ENCODE results near the gene GCC2. TPM values are rescaled to one million over a fixed set of nuclear protein-coding genes. Genes with fewer than 3 reads are reported as not detected.

Gene GCC2
- total and polyA plus RNA-seq, 9 of the 15 experiments (the other 6 are each of a cell fraction or from before 2014, with no cell fraction given): 11.4 to 35.7 (median 19.9) TPM

DNA sequence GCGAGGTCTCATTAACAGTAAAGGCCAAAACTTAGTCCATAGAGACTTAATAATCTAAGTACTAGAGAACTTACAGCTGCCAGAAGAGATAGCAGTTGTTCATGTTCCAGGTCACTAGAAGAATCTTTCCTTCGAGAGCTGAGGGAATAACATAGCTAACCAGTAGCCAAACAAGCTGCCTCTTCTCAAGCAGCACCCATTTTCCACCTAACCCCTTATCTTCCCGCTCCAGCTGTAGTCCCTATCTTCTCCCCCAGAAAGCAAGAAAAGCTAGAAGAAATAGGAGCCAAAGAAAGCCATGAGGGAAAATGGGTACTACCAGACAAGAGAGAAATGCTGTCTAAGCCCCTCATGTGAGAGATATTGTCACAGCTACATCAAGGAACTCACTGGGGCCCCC, 47.2 kb upstream of the GCC2 start (continued):
- TF ChIP-seq PKNOX1 (IDR thresholded peaks at IDR 0.05): no peak
- no peak for TF ChIP-seq FUS (optimal IDR thresholded peaks at IDR 0.05; ENCODE audit: low read depth, low read length)
- TF ChIP-seq DPF2 (IDR thresholded peaks at IDR 0.05): peak; percentile 82
- no peak for TF ChIP-seq XRCC5 (IDR thresholded peaks at IDR 0.05; ENCODE audit: low read depth, low read length)
- TF ChIP-seq ZNF512 (tag; IDR thresholded peaks at IDR 0.05): no peak
- TF ChIP-seq NFIC (IDR thresholded peaks at IDR 0.05): peak; percentile 59
- no peak for TF ChIP-seq SPI1 (IDR thresholded peaks at IDR 0.05; ENCODE audit: borderline replicate concordance, low read depth, low read length)
- 0 out of 4 replicates have a peak, but pooled peaks of 1 of the 2 experiments have one; percentile 29 for TF ChIP-seq HDAC1 (IDR thresholded peaks at IDR 0.05)
- no peak for TF ChIP-seq ZNF224 (CRISPR knock-in tag; IDR thresholded peaks at IDR 0.05)
- 0 out of 2 replicates have a peak, but pooled peaks have one; percentile 27 for TF ChIP-seq MBD2 (IDR thresholded peaks at IDR 0.05; ENCODE audit: borderline replicate concordance, low read depth)
- TF ChIP-seq LEF1 (IDR thresholded peaks at IDR 0.05): 0 out of 2 replicates have a peak, but pooled peaks have one; percentile 20
- TF ChIP-seq CCNT2 (IDR thresholded peaks at IDR 0.05; ENCODE audit: borderline replicate concordance, extremely low read depth, insufficient read length, low read depth, low read length): peak; percentile 34
- peak; percentile 87 for TF ChIP-seq TAL1 (IDR thresholded peaks at IDR 0.05)
- TF ChIP-seq ZNF134 (CRISPR knock-in tag; conservative IDR thresholded peaks at IDR 0.05): no peak
- TF ChIP-seq SMAD2 (IDR thresholded peaks at IDR 0.05; ENCODE audit: low read depth, low read length): no peak
- no peak for TF ChIP-seq PURB (CRISPR knock-in tag; IDR thresholded peaks at IDR 0.05; ENCODE audit: low read depth)
- TF ChIP-seq TRIM24 (IDR thresholded peaks at IDR 0.05): peak; percentile 64 to 71
- no peak for TF ChIP-seq KAT2B (IDR thresholded peaks at IDR 0.05; ENCODE audit: low read depth, low read length)
- peak; percentile 81 for TF ChIP-seq MTA2 (IDR thresholded peaks at IDR 0.05; ENCODE audit: low read depth)
- no peak for TF ChIP-seq E2F3 (CRISPR knock-in tag; IDR thresholded peaks at IDR 0.05)
- no peak for TF ChIP-seq ZNF311 (CRISPR knock-in tag; IDR thresholded peaks at IDR 0.05)
- TF ChIP-seq EP300 (IDR thresholded peaks at IDR 0.05; ENCODE audit: low read length): peak; percentile 57; the same call in 1 of the 2 replicates
- TF ChIP-seq ZNF696 (CRISPR knock-in tag; conservative IDR thresholded peaks at IDR 0.05): no peak
- TF ChIP-seq, protein P1, sequence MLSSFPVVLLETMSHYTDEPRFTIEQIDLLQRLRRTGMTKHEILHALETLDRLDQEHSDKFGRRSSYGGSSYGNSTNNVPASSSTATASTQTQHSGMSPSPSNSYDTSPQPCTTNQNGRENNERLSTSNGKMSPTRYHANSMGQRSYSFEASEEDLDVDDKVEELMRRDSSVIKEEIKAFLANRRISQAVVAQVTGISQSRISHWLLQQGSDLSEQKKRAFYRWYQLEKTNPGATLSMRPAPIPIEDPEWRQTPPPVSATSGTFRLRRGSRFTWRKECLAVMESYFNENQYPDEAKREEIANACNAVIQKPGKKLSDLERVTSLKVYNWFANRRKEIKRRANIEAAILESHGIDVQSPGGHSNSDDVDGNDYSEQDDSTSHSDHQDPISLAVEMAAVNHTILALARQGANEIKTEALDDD (IDR thresholded peaks at IDR 0.05): peak; percentile 97
- TF ChIP-seq, protein P2, sequence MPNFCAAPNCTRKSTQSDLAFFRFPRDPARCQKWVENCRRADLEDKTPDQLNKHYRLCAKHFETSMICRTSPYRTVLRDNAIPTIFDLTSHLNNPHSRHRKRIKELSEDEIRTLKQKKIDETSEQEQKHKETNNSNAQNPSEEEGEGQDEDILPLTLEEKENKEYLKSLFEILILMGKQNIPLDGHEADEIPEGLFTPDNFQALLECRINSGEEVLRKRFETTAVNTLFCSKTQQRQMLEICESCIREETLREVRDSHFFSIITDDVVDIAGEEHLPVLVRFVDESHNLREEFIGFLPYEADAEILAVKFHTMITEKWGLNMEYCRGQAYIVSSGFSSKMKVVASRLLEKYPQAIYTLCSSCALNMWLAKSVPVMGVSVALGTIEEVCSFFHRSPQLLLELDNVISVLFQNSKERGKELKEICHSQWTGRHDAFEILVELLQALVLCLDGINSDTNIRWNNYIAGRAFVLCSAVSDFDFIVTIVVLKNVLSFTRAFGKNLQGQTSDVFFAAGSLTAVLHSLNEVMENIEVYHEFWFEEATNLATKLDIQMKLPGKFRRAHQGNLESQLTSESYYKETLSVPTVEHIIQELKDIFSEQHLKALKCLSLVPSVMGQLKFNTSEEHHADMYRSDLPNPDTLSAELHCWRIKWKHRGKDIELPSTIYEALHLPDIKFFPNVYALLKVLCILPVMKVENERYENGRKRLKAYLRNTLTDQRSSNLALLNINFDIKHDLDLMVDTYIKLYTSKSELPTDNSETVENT (CRISPR knock-in tag; IDR thresholded peaks at IDR 0.05): no peak
- TF ChIP-seq, protein P3, sequence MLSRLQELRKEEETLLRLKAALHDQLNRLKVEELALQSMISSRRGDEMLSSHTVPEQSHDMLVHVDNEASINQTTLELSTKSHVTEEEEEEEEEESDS (CRISPR knock-in tag; IDR thresholded peaks at IDR 0.05): no peak
- no peak for TF ChIP-seq DDX20 (tag; IDR thresholded peaks at IDR 0.05; ENCODE audit: low read depth)
